Measurements from ENCODE around the gene TTC3.

TTC3 gene

GRCh38 chr21:37199057-37199924, 126.2 kb downstream of the TTC3 start:
- Histone ChIP-seq H3K4me1 (ENCODE audit: control insufficient read depth, insufficient read depth, low read length) (no peaks in the 10 kb centered on the region), H3K4me3 (ENCODE audit: low read depth, low read length) (no peak overlapping the region), H3K36me3 (ENCODE audit: control insufficient read depth in 2 of 2, insufficient read depth in 1 of 2, low read length in 2 of 2) (peaks cover 13 to 78% of the 10 kb centered on the region in 2 experiments), H3K9me3 (ENCODE audit: control insufficient read depth, insufficient read depth, low read depth, low read length) (no peaks in the 10 kb centered on the region), H3K27ac (ENCODE audit: extremely low read depth, low read depth, low read length) (no peak overlapping the region)
- TF ChIP-seq REPIN1 (tag by site-specific recombination; IDR thresholded peaks at IDR 0.05; ENCODE audit: low read depth) (no peak), ZFHX2 (tag by site-specific recombination; conservative IDR thresholded peaks at IDR 0.05) (peak; percentile 20; the same call in 1 of the 2 replicates)
- POLR2A ChIA-PET = no interaction called here
- CTCF ChIA-PET = no interaction called here

GRCh38 chr21:37200641-37201480, 127.8 kb downstream of the TTC3 start:
- no peaks in the 10 kb centered on the region for H3K9me3 ChIP-seq (ENCODE audit: control insufficient read depth, insufficient read depth, low read depth, low read length)
- no peaks in the 10 kb centered on the region for H3K4me1 ChIP-seq (ENCODE audit: control insufficient read depth, insufficient read depth, low read length)
- H3K27ac ChIP-seq (ENCODE audit: extremely low read depth, low read depth, low read length) = no peak overlapping the region
- H3K36me3 ChIP-seq (ENCODE audit: control insufficient read depth in 2 of 2, insufficient read depth in 1 of 2, low read length in 2 of 2) = peaks cover 11 to 63% of the 10 kb centered on the region in 2 experiments
- ChIA-PET POLR2A (no interaction called here), CTCF (interaction anchor here (0.6 kb wide), 1 partner anchor 405 kb away, joined by 4 read pairs; no protein-coding TSS in a partner anchor)
- TF ChIP-seq ZNF274 (IDR thresholded peaks at IDR 0.05; ENCODE audit: low read length) (no peak), ZNF274 (tag by site-specific recombination; IDR thresholded peaks at IDR 0.05; ENCODE audit: borderline replicate concordance) (no peak), AEBP2 (tag by site-specific recombination; IDR thresholded peaks at IDR 0.05; ENCODE audit: borderline replicate concordance) (no peak), ZNF514 (tag by site-specific recombination; IDR thresholded peaks at IDR 0.05) (no peak), SP2 (tag by site-specific recombination; IDR thresholded peaks at IDR 0.05) (no peak), KLF16 (tag by site-specific recombination; IDR thresholded peaks at IDR 0.05) (no peak), ZNF211 (tag by site-specific recombination; IDR thresholded peaks at IDR 0.05; ENCODE audit: low read depth) (no peak), PBX3 (CRISPR knock-in tag; IDR thresholded peaks at IDR 0.05) (no peak), ZNF704 (tag by site-specific recombination; IDR thresholded peaks at IDR 0.05) (no peak), ZNF132 (tag by site-specific recombination; IDR thresholded peaks at IDR 0.05; ENCODE audit: borderline replicate concordance) (no peak), ZNF350 (tag by site-specific recombination; IDR thresholded peaks at IDR 0.05) (no peak), ZNF692 (tag by site-specific recombination; IDR thresholded peaks at IDR 0.05) (no peak), PRDM2 (tag by site-specific recombination; IDR thresholded peaks at IDR 0.05; ENCODE audit: borderline replicate concordance) (no peak), ZNF354C (tag by site-specific recombination; IDR thresholded peaks at IDR 0.05; ENCODE audit: borderline replicate concordance, low read depth) (no peak)
- H3K4me3 ChIP-seq (ENCODE audit: low read depth, low read length) = no peak overlapping the region
